SK-N-MC (cell line): ENCODE results near the gene AUTS2.

Experiments used
- EZH2 ChIP-seq: fragments of 200-600 bp; sonication (generic); IDR thresholded peaks from one replicate; pipeline ENCODE4 v1.6.1; 2017; ENCODE audit warnings: antibody characterized with exemption
- FOXP2 ChIP-seq: optimal IDR thresholded peaks from 2 replicates; pipeline ENCODE3; 2011; ENCODE audit warnings: mild to moderate bottlenecking, moderate library complexity; ENCODE audit not compliant: insufficient read depth; ENCODE audit errors: extremely low read length, control extremely low read depth
- POLR2AphosphoS5 ChIP-seq: IDR thresholded peaks from 2 replicates; pipeline ENCODE4 v1.6.1; 2012; ENCODE audit warnings: mild to moderate bottlenecking, low read depth, low read length, borderline replicate concordance

GRCh38 chr7:70352088-70352487, 753.8 kb downstream of the AUTS2 start:
- no peak for TF ChIP-seq EZH2
- no peak for TF ChIP-seq POLR2AphosphoS5
- no peak for TF ChIP-seq FOXP2
